Head of caudate nucleus (tissue), 42 donors: Measurements from ENCODE around the gene CD163L1.
A peak's percentile ranks its signal among the peaks of the same experiment; 100 is the strongest.
"Not testable (repeated sequence)": the region's sequence is repeated elsewhere in the genome, so short reads cannot be mapped to it uniquely, and the experiment has no call there.

Experiments
- DNase-seq, 42 donors: peaks; one replicate each; pipeline versions ENCODE4 v3.0.0 to v3.0.0-alpha.2; 2020 to 2021; ENCODE audit warnings: mixed read lengths in 7 of 42
- intact Hi-C: fragments of 100-400 bp; cut with DNase I; formaldehyde crosslinking; loops from one replicate; pipeline ENCODE4 v1.15.0; 2022

CD163L1 gene

DNA sequence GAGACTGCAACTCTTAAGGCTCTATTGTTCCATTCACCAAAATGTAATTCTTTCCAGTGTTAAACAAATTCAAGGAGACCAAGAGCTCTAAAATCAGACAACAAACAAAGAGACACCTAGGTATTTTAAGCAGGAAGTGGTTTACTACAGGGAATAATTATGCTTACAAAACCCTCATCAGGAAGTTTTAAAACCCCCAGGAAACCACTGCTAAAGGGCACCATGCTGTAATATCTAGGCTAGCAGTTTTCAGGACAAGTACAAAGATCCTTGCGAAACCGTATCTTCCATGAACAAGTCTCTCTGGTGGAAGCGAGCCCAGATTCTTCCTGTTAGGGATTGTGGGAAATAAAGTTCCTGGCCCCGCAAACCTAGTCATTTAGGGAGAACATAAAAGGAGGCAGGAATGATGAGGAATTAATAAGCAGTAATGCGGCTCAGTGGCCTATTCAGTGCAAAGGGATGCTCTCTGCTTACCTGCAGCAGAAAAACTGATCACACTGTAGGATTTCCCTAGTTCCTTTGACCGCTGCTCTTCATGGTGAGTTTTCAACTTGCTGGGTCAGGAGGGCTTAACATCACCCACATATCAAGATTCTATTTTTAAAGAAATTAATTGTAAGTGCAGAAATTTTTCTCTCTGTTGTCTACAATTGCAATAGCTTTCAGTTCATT is 97.3 kb downstream of the CD163L1 start:
- intact Hi-C loops = no loop called here
- no peak for DNase-seq

- DNase-seq = no peak
- intact Hi-C loops = no loop called here
Measured at GRCh38 chr12:7344833-7345606, 98.9 kb downstream of the CD163L1 start.

GRCh38 chr12:7339675-7340074 is 104.3 kb downstream of the CD163L1 start:
- intact Hi-C loops = no loop called here
- DNase-seq = no peak

DNA sequence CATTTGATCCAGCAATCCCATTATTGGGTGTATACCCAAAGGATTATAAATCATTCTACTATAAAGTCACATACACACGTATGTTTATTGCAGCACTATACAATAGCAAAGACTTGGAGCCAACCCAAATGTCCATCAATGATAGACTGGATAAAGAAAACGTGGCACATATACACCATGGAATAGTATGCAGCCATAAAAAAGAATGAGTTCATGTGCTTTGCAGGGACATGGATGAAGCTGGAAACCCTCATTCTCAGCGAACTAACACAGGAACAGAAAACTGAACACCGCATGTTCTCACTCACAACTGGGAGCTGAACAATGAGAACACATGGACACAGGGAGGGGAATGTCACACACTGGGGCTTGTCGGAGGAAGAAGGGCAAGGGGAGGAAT is 106.2 kb downstream of the CD163L1 start:
- intact Hi-C loops, DNase-seq: not testable (repeated sequence)

GRCh38 chr12:7327918-7328317 is 116.0 kb downstream of the CD163L1 start:
- intact Hi-C loops = no loop called here
- no peak for DNase-seq

- DNase-seq = no peak
- intact Hi-C loops = no loop called here
Measured at GRCh38 chr12:7324176-7324575, 119.8 kb downstream of the CD163L1 start.

GRCh38 chr12:7322599-7322998 is 121.4 kb downstream of the CD163L1 start:
- peak in 16 of 42 donors; percentile 10 to 61 (median 28) for DNase-seq
- intact Hi-C loops = no loop called here

DNA sequence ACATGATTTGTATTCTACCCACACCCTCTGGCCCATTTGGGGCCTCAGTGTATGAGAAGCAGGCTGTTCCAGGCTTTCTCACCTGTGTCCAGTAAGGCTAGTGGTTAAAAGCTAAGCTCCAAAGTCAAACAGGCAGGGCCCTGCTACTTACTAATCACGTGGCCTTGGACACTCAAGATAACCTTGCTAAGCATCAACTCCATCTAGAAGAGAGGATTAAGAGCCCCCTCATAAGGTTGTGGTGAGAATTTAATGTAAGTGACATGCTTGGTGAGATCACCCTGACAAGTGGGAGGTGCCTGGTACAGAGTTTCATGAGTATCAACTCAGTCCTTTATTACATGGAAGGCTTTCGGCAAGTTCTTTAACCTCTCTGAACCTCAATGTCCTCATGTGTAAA is 122.3 kb downstream of the CD163L1 start:
- intact Hi-C loops = no loop called here
- no peak for DNase-seq

GRCh38 chr12:7319930-7320329 is 124.0 kb downstream of the CD163L1 start:
- no peak for DNase-seq
- intact Hi-C loops = no loop called here

- intact Hi-C loops = no loop called here
- no peak for DNase-seq
Measured at GRCh38 chr12:7310070-7310469, 133.9 kb downstream of the CD163L1 start.
